ENCODE data around the gene PSMD5. TPM values are rescaled to one million over a fixed set of nuclear protein-coding genes. Genes with fewer than 3 reads are reported as not detected.

Gene PSMD5
- total and polyA plus RNA-seq, 10 of the 15 experiments (the other 5 are each of a cell fraction or from before 2014, with no cell fraction given) = 8.8 to 47.7 (median 25.1) TPM

DNA sequence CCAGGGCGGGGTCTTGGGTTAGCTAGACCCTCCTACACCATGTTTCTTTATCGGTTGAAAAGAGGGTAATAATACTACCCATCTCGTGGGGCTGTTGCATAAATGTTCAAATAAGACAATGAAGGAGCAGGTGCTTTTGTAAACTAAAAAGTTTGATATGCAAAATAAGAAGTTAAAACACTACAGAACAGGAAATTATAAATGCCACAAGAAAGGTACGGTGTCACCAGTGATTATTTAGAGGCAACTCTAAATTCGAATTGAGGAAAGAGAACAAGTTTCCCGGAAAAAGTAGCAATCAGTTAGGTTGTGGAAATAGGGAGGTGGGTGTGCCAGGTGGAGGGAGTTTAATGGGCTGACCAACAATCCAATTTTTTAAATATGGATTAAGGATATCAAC, 36.7 kb upstream of the PSMD5 start:
- H3K27me3 ChIP-seq (replicated peaks in 1 of 2; ENCODE audit: control insufficient read depth in 2 of 2, insufficient read depth in 2 of 2, low read length in 1 of 2) = no peaks in the 10 kb centered on the region
- H3K27ac ChIP-seq (ENCODE audit: control insufficient read depth, insufficient read depth) = no peak overlapping the region
- CTCF ChIA-PET = interaction anchor here (1.3 to 3.8 kb wide), 5 partner anchors 11 to 123 kb away, joined by 4 to 13 read pairs (median 7); no protein-coding TSS in a partner anchor
- H3K4me3 ChIP-seq = no peak overlapping the region
- SMC1A ChIA-PET (ENCODE audit: uncharacterized antibody, unreplicated experiment) = interaction anchor here (1.1 to 3.2 kb wide), 3 partner anchors 13 to 56 kb away, joined by 3 to 17 read pairs (median 16); no protein-coding TSS in a partner anchor
- FAIRE-seq = no peak
- H3K4me1 ChIP-seq (ENCODE audit: control insufficient read depth, insufficient read depth, low read length) = peaks cover 27% of the 10 kb centered on the region
- no peak for ATAC-seq
- no peak for DNase-seq (ENCODE audit: low read depth, low spot score)
- H4K20me1 ChIP-seq (ENCODE audit: control insufficient read depth, insufficient read depth) = no peaks in the 10 kb centered on the region
- H3K79me2 ChIP-seq (ENCODE audit: control insufficient read depth, insufficient read depth, low read length) = peaks cover 37% of the 10 kb centered on the region
- 0 out of 2 replicates have a peak overlapping the region, but pooled peaks have one; percentile 6 for H3K4me2 ChIP-seq (ENCODE audit: control insufficient read depth, insufficient read depth)
- in situ Hi-C loops (cut with MboI) (no loop called here), intact Hi-C loops (cut with micrococcal nuclease; ENCODE audit: unreplicated experiment) (loop anchor here (5.0 kb wide), 1 partner anchor 87 kb away; the partner anchor contains the start of gene FBXW2)
- no TSS peak for BruUV-seq (replicated peaks)
- peaks cover 0 to 9% of the 10 kb centered on the region in 2 experiments; a peak in 1 of 4 replicates for H3K36me3 ChIP-seq (ENCODE audit: control insufficient read depth in 2 of 2, insufficient read depth in 2 of 2, low read length in 1 of 2)
- RAD21 ChIA-PET (ENCODE audit: unreplicated experiment) = interaction anchor here (3.0 to 3.9 kb wide), 2 partner anchors 17 to 46 kb away, joined by 13 to 16 read pairs; partner anchors contain the start of gene TRAF1
- H3K9ac ChIP-seq (ENCODE audit: control insufficient read depth, insufficient read depth, low read length) = no peak overlapping the region
- H3K9me3 ChIP-seq (replicated peaks; ENCODE audit: control insufficient read depth, insufficient read depth, low read length) = no peaks in the 10 kb centered on the region
- POLR2A ChIA-PET = interaction anchor here (1.5 to 8.2 kb wide), 2 partner anchors 12 to 46 kb away, joined by 7 to 75 read pairs; no protein-coding TSS in a partner anchor
- 51% methylated on average over 6 of the region's 6 CpGs for WGBS (ENCODE audit: insufficient coverage, insufficient replicate concordance, low lambda C conversion rate, missing lambda C conversion rate)
- H2AFZ ChIP-seq (ENCODE audit: control insufficient read depth, low read depth, low read length) = 0 out of 2 replicates have a peak overlapping the region, but pooled peaks have one; percentile 7
- TF ChIP-seq MTA3 (IDR thresholded peaks at IDR 0.05; ENCODE audit: borderline replicate concordance, low read length) = no peak
- TF ChIP-seq, protein P1, sequence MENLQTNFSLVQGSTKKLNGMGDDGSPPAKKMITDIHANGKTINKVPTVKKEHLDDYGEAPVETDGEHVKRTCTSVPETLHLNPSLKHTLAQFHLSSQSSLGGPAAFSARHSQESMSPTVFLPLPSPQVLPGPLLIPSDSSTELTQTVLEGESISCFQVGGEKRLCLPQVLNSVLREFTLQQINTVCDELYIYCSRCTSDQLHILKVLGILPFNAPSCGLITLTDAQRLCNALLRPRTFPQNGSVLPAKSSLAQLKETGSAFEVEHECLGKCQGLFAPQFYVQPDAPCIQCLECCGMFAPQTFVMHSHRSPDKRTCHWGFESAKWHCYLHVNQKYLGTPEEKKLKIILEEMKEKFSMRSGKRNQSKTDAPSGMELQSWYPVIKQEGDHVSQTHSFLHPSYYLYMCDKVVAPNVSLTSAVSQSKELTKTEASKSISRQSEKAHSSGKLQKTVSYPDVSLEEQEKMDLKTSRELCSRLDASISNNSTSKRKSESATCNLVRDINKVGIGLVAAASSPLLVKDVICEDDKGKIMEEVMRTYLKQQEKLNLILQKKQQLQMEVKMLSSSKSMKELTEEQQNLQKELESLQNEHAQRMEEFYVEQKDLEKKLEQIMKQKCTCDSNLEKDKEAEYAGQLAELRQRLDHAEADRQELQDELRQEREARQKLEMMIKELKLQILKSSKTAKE (IDR thresholded peaks at IDR 0.05; ENCODE audit: low read depth, poor library complexity, severe bottlenecking) = no peak
- TF ChIP-seq IKZF1 (conservative IDR thresholded peaks at IDR 0.05) = no peak
- no peak for TF ChIP-seq NBN (IDR thresholded peaks at IDR 0.05)
- TF ChIP-seq, protein P2, sequence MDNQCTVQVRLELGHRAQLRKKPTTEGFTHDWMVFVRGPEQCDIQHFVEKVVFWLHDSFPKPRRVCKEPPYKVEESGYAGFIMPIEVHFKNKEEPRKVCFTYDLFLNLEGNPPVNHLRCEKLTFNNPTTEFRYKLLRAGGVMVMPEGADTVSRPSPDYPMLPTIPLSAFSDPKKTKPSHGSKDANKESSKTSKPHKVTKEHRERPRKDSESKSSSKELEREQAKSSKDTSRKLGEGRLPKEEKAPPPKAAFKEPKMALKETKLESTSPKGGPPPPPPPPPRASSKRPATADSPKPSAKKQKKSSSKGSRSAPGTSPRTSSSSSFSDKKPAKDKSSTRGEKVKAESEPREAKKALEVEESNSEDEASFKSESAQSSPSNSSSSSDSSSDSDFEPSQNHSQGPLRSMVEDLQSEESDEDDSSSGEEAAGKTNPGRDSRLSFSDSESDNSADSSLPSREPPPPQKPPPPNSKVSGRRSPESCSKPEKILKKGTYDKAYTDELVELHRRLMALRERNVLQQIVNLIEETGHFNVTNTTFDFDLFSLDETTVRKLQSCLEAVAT (IDR thresholded peaks at IDR 0.05) = no peak
- TF ChIP-seq ZNF217 (IDR thresholded peaks at IDR 0.05) = no peak
- TF ChIP-seq CHD4 (IDR thresholded peaks at IDR 0.05) = no peak
- TF ChIP-seq ATF7 (IDR thresholded peaks at IDR 0.05; ENCODE audit: low read depth) = no peak
- no peak for TF ChIP-seq PML (IDR thresholded peaks at IDR 0.05; ENCODE audit: low read length)
- TF ChIP-seq CHD2 (IDR thresholded peaks at IDR 0.05; ENCODE audit: borderline replicate concordance, low read depth, low read length) = no peak
- TF ChIP-seq, protein P3, sequence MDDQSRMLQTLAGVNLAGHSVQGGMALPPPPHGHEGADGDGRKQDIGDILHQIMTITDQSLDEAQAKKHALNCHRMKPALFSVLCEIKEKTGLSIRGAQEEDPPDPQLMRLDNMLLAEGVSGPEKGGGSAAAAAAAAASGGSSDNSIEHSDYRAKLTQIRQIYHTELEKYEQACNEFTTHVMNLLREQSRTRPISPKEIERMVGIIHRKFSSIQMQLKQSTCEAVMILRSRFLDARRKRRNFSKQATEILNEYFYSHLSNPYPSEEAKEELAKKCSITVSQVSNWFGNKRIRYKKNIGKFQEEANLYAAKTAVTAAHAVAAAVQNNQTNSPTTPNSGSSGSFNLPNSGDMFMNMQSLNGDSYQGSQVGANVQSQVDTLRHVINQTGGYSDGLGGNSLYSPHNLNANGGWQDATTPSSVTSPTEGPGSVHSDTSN (IDR thresholded peaks at IDR 0.05; ENCODE audit: insufficient replicate concordance, low read depth, low read length) = no peak
- TF ChIP-seq, protein P4, sequence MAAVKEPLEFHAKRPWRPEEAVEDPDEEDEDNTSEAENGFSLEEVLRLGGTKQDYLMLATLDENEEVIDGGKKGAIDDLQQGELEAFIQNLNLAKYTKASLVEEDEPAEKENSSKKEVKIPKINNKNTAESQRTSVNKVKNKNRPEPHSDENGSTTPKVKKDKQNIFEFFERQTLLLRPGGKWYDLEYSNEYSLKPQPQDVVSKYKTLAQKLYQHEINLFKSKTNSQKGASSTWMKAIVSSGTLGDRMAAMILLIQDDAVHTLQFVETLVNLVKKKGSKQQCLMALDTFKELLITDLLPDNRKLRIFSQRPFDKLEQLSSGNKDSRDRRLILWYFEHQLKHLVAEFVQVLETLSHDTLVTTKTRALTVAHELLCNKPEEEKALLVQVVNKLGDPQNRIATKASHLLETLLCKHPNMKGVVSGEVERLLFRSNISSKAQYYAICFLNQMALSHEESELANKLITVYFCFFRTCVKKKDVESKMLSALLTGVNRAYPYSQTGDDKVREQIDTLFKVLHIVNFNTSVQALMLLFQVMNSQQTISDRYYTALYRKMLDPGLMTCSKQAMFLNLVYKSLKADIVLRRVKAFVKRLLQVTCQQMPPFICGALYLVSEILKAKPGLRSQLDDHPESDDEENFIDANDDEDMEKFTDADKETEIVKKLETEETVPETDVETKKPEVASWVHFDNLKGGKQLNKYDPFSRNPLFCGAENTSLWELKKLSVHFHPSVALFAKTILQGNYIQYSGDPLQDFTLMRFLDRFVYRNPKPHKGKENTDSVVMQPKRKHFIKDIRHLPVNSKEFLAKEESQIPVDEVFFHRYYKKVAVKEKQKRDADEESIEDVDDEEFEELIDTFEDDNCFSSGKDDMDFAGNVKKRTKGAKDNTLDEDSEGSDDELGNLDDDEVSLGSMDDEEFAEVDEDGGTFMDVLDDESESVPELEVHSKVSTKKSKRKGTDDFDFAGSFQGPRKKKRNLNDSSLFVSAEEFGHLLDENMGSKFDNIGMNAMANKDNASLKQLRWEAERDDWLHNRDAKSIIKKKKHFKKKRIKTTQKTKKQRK (IDR thresholded peaks at IDR 0.05; ENCODE audit: low read depth, low read length) = no peak
- TF ChIP-seq, protein P5, sequence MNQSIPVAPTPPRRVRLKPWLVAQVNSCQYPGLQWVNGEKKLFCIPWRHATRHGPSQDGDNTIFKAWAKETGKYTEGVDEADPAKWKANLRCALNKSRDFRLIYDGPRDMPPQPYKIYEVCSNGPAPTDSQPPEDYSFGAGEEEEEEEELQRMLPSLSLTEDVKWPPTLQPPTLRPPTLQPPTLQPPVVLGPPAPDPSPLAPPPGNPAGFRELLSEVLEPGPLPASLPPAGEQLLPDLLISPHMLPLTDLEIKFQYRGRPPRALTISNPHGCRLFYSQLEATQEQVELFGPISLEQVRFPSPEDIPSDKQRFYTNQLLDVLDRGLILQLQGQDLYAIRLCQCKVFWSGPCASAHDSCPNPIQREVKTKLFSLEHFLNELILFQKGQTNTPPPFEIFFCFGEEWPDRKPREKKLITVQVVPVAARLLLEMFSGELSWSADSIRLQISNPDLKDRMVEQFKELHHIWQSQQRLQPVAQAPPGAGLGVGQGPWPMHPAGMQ (IDR thresholded peaks at IDR 0.05; ENCODE audit: borderline replicate concordance) = no peak

All from GM12878 (cell line).